Measurements from ENCODE around the gene FAM81A. TPM values are rescaled to one million over a fixed set of nuclear protein-coding genes. Genes with fewer than 3 reads are reported as not detected.

Gene FAM81A
- total RNA-seq, 4 donors from 2014 or later = 1.5 to 4.4 TPM; not detected in 2

DNA sequence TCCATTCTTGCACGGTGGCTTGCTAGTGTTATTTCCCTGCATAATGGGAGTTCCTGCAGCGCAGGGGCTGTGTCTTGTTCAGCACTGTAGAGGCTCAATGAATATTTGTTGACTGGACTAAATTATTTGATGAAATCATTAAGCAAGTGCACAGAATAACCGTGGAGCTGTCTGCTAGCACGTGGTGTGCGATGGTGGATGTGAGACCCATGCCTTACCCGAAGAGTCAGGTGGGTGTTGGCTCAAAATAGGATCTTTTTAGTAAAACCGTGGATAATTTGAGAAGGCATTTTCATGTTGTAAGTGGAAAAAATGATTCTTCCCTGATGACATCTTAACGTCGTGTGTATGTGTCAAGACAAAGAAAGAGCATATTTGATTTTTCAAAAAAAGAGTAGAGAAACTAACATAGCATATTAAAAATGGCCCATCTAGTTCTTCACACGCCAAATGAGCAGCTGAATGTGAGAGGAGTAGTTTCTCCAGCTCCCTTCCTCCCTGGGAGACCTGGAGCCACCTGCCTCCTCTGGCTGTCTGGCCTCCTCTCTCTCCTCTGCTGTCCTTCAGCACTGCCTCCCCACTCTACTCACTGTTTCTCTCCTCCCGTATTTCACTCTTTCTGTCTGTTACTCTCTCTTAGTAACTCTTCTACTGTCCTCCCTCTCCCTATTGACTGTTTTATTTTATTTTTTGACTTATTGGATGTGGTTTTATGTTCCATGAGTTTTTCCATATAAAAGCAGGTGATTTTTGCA is 6.3 kb downstream of the FAM81A start:
- intact Hi-C loops (cut with DNase I; ENCODE audit: low total_unique reads) = no loop called here
- Histone ChIP-seq H3K4me3 (no peak overlapping the region), H3K9me3 (no peaks in the 10 kb centered on the region), H3K36me3 (no peaks in the 10 kb centered on the region), H3K27me3 (no peaks in the 10 kb centered on the region), H3K4me1 (peaks cover 0 to 5% of the 10 kb centered on the region in 2 donors), H3K27ac (peak overlapping the region; percentile 53 to 72)
- TF ChIP-seq, protein P1, sequence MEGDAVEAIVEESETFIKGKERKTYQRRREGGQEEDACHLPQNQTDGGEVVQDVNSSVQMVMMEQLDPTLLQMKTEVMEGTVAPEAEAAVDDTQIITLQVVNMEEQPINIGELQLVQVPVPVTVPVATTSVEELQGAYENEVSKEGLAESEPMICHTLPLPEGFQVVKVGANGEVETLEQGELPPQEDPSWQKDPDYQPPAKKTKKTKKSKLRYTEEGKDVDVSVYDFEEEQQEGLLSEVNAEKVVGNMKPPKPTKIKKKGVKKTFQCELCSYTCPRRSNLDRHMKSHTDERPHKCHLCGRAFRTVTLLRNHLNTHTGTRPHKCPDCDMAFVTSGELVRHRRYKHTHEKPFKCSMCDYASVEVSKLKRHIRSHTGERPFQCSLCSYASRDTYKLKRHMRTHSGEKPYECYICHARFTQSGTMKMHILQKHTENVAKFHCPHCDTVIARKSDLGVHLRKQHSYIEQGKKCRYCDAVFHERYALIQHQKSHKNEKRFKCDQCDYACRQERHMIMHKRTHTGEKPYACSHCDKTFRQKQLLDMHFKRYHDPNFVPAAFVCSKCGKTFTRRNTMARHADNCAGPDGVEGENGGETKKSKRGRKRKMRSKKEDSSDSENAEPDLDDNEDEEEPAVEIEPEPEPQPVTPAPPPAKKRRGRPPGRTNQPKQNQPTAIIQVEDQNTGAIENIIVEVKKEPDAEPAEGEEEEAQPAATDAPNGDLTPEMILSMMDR (IDR thresholded peaks at IDR 0.05) = no peak
- no peak for TF ChIP-seq POLR2A (IDR thresholded peaks at IDR 0.05)
- no peak for DNase-seq

DNA sequence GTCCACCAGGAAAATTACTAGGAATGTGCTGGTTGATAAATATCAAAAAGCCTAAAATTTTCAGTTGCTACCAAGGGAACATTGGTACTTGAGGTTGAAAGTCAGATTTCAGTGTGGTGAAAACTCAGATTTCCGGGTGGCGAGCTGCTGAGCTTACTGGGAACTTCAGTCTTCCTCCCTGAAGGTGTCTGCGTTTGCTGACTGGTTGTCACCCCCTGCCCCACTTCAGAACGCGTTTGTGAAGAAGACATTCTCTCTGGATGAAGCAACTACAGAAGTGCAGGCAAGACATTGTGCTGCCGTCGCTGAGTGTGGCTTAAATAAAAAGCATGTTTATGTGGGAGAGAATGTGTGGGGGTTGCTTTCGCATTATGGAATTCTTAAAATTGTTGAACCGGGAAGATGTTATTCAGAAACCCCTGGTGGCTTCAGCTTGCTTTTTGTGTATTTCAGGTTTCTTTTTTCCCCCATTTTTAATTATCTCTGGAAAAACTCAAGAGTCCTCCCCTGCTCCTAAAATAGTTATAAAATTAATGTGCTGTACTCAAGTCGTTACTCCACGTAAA is 7.1 kb downstream of the FAM81A start:
- no peaks in the 10 kb centered on the region for H3K9me3 ChIP-seq
- no peaks in the 10 kb centered on the region for H3K27me3 ChIP-seq
- intact Hi-C loops (cut with DNase I; ENCODE audit: low total_unique reads) = no loop called here
- H3K36me3 ChIP-seq = no peaks in the 10 kb centered on the region
- H3K27ac ChIP-seq = peak overlapping the region; percentile 53 to 72
- H3K4me1 ChIP-seq = peaks cover 0 to 5% of the 10 kb centered on the region in 2 donors
- peak overlapping the region in 1 of 2 donors; percentile 8 for H3K4me3 ChIP-seq
- TF ChIP-seq POLR2A (IDR thresholded peaks at IDR 0.05) = no peak
- TF ChIP-seq, protein P1 (IDR thresholded peaks at IDR 0.05) = no peak
- no peak for DNase-seq

DNA sequence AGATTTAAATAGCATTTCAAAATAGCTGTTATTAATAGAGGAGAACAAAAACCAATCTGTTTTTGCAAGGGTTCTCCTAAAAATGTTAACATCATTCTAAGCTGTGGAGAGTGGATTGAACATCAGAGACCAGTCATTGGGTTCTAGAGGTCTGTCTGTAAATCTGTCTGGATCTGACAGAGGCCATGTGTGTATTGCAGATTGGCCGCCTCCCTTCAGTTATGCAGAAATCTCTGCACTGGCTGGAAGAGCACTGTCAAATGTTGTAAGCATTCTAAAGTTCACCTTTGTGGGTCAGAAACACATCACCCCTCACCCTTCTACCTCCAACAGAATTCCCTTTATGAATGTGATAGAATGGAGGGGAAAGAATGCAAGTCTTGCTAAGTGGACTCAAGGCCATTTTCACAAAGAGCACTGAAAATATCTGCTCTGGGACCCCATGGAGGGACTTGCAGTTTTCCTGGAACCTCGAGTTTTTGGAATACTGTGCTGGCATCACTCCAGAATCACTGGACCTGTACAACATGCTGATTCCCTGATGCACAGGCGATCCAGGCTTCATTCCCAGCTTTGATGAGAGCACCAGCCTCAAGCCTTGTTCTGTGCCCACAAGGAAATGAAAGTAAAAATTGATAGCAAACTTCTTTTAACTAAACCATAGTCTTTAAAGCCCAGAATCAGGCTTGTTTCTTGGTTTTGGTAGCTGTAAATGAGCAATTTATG is 8.4 kb downstream of the FAM81A start:
- intact Hi-C loops (cut with DNase I; ENCODE audit: low total_unique reads) = no loop called here

DNA sequence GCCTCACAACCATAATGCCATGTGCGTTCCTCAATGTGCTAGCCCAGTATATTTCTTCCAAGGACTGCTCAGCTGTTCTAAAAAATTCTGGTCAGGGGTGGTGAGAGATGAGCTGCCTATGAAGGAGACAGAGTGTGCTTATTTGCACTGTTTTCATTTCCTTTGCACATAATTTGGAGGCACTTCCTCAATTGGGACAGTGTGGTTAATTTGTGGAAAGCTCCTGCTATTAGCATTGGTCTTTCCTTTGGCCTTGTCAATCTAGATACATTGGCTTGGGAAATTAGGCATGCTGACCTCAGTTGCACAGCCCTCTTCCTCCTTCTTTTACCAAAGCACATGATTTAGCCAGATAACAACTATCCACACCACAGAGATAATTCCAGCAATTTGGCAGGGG is 9.4 kb downstream of the FAM81A start:
- Histone ChIP-seq H3K27me3 (no peaks in the 10 kb centered on the region), H3K9me3 (no peaks in the 10 kb centered on the region), H3K27ac (no peak overlapping the region), H3K4me3 (no peak overlapping the region), H3K4me1 (peaks cover 0 to 5% of the 10 kb centered on the region in 2 donors), H3K36me3 (no peaks in the 10 kb centered on the region)
- no peak for TF ChIP-seq POLR2A (IDR thresholded peaks at IDR 0.05)
- TF ChIP-seq, protein P1 (IDR thresholded peaks at IDR 0.05) = no peak
- intact Hi-C loops (cut with DNase I; ENCODE audit: low total_unique reads) = no loop called here
- no peak for DNase-seq

More for the DNA sequence above, 8.4 kb downstream of the FAM81A start:
- Histone ChIP-seq H3K9me3 (no peaks in the 10 kb centered on the region), H3K27me3 (no peaks in the 10 kb centered on the region), H3K36me3 (no peaks in the 10 kb centered on the region), H3K27ac (peak overlapping the region in 1 of 2 donors; percentile 72), H3K4me1 (peaks cover 0 to 5% of the 10 kb centered on the region in 2 donors), H3K4me3 (no peak overlapping the region)
- TF ChIP-seq, protein P1 (IDR thresholded peaks at IDR 0.05) = no peak
- no peak for TF ChIP-seq POLR2A (IDR thresholded peaks at IDR 0.05)
- no peak for DNase-seq

DNA sequence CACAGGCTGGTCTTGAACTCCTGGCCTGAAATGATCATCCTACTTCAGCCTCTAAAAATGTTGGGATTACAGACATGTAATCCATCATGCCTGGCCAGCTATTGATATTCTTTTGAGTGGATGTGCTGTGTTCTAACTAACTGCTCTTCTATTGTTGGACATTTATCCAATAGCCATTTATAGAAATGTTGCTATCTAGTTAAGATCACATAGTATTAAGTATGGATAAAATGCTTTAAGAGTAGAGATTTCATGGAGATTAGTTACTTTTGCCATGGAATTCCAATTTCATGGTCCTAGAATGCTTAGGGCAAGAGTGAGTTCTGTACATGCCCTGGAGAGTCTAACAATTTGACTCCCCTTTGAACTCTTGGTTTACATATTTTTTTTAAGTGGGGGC is 10.9 kb downstream of the FAM81A start:
- TF ChIP-seq POLR2A (IDR thresholded peaks at IDR 0.05) = no peak
- TF ChIP-seq, protein P1 (IDR thresholded peaks at IDR 0.05) = no peak
- intact Hi-C loops (cut with DNase I; ENCODE audit: low total_unique reads) = no loop called here
- peaks cover 0 to 5% of the 10 kb centered on the region in 2 donors for H3K4me1 ChIP-seq

More for the DNA sequence above, 10.9 kb downstream of the FAM81A start:
- H3K36me3 ChIP-seq = no peaks in the 10 kb centered on the region
- H3K27me3 ChIP-seq = no peaks in the 10 kb centered on the region
- H3K4me3 ChIP-seq = no peak overlapping the region
- no peaks in the 10 kb centered on the region for H3K9me3 ChIP-seq
- no peak overlapping the region for H3K27ac ChIP-seq
- DNase-seq = no peak

Data from uterus (tissue), 4 donors.